DMS153 treated with DMSO at 0.1 percent for 48 hours (cell line): ENCODE results near the gene TNS3.
"Not testable (repeated sequence)": the region's sequence is repeated elsewhere in the genome, so short reads cannot be mapped to it uniquely, and the experiment has no call there.

Source experiments
- DNase-seq: peaks from one replicate; lab custom pipeline; 2025; ENCODE audit not compliant: unreplicated experiment; lab: John Stamatoyannopoulos, UW

TNS3 gene

DNA sequence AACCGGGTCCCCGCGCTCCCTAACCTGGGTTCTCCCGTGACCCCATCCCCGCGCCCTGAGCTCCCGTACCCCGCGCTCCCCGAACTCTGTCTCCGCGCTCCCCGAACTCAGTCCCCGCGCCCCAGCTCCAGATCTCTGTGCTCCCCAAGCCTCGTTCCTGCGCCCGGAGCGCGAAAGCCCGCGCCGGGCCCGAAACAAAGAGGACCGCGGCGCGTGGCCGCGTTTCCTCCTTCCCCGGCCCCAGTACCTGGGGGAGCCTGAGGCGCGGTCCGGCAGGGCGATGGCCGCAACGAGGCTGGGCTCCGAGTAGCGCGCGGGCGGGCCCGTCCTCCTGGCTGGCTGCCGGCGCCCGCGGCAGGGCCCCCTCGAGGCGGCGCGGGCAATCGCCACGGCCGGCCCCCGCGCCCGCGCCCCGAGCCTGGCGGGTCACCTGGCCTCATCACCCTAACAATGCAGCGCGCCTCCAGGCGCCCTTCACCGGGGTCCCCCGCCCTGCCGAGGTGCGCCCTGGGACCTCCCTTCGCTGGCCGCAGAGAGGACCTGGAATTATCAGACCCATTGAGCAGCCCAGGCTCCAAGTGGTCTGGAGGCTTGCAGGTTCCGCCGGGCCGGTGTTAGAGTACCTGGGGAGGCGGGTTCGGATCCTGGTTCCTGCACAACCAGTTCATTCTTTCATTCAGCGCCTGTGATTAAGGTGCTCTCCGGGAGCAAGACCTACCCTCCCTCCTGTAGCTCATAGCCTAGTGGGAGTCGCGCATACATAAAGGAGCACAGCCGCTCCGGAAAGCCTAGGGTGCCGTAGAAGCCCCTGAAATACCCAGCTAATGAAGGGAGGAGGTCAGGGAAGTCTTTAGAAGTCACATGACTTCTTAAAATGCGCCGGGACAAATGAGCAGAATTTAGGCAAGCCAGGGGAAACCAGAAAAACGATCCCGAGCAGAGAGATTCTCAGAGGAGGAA is at the start of gene TNS3:
TNS3 (minus strand) TSS at position 308 of the 960 bp plus-strand sequence. CDS start 142,475 bp downstream, outside the sequence.
- peak; percentile 23 for DNase-seq

DNA sequence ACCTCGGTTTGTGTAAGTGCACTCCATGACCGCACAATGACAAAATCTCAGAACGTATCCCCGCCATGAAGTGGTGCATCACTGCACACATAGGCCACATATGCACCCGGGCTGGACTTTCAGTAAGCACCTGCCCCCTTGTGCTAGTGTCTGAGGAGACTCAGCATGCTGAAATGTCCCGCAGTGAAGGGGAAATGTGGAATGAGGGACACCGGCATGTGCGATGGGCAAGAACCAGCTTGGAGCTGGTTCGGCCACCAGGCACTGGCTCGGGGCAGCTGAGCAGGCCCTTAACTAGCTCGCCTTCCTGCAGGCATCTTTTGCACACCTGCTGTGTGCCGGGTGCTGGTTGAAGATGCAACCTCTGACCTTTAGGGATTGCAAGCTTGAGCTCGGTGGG is 49.8 kb upstream of the TNS3 start:
- DNase-seq, result no peak

- no peak for DNase-seq
Observed at GRCh38 chr7:47627580-47628283, 45.8 kb upstream of the TNS3 start.

- no peak for DNase-seq
Observed at GRCh38 chr7:47625861-47626715, 44.2 kb upstream of the TNS3 start.

- no peak for DNase-seq
Observed at GRCh38 chr7:47624689-47625088, 42.8 kb upstream of the TNS3 start.

- DNase-seq, result no peak
Observed at GRCh38 chr7:47622946-47623640, 41.2 kb upstream of the TNS3 start.

GRCh38 chr7:47622586-47622945 is 40.7 kb upstream of the TNS3 start:
- no peak for DNase-seq

- no peak for DNase-seq
Observed at GRCh38 chr7:47621979-47622561, 40.2 kb upstream of the TNS3 start.

DNA sequence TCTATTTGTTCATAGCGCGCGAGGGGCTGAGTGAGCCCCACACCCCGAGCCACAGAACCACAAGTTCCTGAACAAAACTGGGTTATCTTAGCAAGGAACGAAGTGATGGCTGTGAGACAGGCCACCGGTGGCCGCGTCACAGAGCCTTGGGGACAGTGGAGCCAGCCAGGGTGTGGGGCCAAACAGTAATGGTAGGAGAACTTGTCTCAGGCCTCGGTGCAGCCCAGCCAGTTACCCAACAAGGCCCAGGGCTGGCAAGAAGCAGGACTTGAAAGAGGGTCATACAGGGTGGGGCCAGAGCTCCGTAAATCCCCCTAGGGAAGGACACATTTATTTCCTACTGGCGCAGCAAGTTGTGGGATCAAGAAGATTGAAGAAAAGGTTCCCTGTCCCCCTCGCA is 39.4 kb upstream of the TNS3 start:
- no peak for DNase-seq

- no peak for DNase-seq
Observed at GRCh38 chr7:47619806-47620205, 37.9 kb upstream of the TNS3 start.

DNA sequence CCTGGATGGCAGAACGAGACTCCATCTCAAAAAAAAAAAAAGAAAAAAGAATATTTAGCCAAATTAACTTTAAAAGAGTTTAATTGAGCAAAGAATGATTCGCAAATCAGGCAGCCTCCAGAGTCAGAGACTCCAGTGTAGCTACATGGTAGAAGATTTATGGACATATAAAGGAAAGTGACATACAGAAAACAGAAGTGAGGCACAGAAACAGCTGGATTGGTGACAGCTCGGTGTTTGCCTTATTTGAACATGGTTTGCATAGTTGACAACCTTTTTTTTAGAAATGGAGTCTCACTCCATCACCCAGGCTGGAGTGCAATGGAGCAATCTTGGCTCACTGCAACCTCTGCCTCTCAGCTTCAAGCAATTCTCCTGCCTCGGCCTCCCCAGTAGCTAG is 35.2 kb upstream of the TNS3 start:
- no peak for DNase-seq

- DNase-seq, result no peak
Observed at GRCh38 chr7:47614450-47614849, 32.5 kb upstream of the TNS3 start.

DNA sequence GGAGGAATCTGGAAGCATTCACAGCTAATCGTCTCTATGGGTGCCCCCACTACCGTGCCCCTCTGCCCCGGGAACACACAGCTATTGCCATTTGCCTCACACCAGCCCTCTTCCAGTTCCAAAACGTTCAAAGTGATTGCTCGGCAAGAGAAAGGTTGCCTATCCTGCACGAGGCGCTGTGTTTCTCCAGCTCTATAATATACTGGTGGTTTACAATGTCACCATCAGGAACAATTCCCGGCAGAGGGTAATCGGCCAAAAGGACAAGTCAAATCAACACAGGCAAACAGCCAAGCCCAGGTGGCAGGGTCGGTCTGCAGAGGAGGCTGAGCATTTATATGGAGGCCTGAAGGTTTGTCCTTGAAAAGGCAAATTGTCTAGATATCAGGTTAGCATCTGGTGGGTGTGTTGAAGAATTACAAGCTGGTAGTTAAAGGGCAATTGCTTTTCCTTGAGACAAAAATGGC is 29.2 kb upstream of the TNS3 start:
- DNase-seq, result no peak

DNA sequence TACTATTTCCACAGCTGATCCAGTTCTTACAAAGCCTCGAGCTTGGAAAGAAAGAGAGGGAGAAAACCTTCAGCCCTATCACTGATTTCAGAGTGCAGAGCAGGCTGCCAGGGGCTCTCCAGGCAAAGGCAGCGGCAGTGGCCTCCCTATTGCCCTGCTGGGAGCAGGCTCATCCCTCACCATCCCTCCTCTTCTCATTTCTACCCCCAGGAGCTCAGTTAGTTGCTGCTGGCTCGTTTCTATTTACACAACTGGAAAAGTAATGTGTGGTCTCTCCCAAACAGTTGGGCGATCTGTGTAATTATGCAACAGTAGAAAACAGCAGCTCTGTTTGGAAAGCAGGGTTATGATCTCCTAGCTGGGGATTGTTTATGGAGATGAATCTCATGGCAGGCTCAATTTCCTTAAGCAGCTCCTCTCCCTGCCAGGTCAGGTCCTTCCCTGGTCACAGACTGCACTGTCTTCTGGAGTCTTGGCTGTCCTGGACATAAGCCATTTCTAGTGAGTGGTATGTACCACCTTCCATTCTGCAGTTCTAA is 28.7 kb upstream of the TNS3 start:
- no peak for DNase-seq

DNA sequence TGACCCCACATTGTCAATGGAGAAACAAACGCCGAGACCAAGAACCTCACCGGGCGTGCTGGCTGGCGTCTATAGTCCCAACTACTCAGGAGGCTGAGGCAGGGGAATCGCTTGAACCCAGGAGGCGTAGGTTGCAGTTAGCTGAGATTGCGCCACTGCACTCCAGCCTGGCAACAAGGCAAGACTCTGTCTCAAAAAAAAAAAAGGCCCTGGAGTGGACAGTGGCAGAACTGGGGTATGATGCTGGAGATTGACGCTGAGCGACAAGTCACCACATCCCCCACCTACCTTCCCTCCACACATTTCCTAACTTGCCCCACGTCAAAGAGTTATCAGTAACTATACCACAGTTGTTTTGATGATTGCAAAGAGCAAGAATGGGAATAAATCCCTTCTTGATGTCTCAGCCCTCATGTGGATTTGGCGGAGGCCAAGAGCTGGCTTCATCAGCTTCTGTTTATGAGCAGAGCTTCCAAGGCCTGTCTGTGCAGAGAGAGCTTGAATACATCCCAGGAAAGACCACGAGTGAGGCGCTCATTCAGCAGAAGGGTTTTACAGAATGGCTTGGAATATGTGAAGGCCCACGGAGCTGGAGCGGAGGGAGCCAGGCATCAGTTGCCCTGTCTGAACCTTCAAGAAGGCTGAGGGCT is 28.0 kb upstream of the TNS3 start:
- DNase-seq, result no peak

DNA sequence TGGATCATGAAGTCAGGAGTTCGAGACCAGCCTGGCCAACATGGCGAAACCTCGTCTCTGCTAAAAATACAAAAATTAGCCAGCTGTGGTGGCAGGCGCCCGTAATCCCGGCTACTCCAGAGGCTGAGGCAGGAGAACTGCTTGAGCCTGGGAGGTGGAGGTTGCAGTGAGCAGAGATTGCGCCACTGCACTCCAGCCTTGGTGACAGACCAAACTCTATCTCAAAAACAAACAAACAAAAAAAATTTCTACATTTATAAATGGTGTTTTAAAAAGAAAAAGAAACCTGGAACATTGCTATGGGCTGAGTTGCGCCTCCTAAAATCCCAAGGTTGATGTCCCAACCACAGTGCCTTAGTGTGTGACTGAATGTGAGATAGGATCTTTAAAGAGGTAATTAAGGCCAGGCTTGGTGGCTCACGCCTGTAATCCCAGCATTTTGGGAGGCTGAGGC is 24.7 kb upstream of the TNS3 start:
- DNase-seq, result not testable (repeated sequence)

DNA sequence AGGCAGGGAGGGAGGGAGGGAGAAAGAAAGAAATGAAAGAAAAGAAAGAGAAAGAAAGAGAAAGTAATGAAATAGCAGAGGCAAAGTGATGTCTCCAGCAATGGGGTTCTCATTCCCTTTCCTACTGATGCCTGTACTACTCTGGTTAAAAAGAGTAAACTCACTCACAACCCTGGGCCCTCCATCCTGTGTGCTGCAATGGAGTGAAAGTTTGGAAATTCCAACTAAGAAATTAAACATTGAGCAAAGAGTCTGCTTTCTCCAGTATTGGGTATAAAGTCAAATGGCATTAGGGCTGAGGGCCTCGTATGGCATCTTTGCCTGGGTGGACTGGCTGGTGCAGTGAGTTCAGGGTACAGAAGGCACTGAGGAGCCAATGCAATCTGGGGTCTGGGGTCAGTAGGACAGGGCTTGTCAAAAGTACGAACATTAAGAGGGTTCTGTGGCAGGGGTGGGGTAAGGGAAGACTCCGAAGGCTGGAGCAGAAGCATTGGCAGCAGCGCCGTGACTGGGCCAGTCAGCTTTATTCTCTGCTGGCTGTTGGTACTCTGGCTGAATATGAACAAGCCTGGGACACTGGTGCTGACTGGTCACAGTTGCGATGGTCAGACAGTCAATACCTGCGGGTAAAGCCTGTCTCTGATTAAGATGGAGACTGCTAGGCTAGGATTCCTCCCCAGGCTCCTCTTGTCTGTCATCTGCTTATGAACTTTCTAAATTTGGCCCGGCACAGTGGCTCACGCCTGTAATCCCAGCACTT is 24.1 kb upstream of the TNS3 start:
- no peak for DNase-seq

- DNase-seq, result no peak
Observed at GRCh38 chr7:47604496-47604890, 22.6 kb upstream of the TNS3 start.
